ENCODE data around the gene ANKRD62.
A peak's percentile ranks its signal among the peaks of the same experiment; 100 is the strongest.

The ANKRD62 gene

GRCh38 chr18:12099160-12099559 lies 5.5 kb downstream of the ANKRD62 start:
- H3K4me3 ChIP-seq (ENCODE audit: low read depth, low read length): no peak overlapping the region
- DNase-seq (ENCODE audit: low read depth): no peak
- no peak for TF ChIP-seq CTCF (conservative IDR thresholded peaks at IDR 0.05; ENCODE audit: low read depth, low read length)

- no peak overlapping the region for H3K4me3 ChIP-seq (ENCODE audit: low read depth, low read length)
- TF ChIP-seq CTCF (conservative IDR thresholded peaks at IDR 0.05; ENCODE audit: low read depth, low read length): no peak
- DNase-seq (ENCODE audit: low read depth): no peak
Measured at GRCh38 chr18:12101266-12101665, 7.6 kb downstream of the ANKRD62 start.

- TF ChIP-seq CTCF (conservative IDR thresholded peaks at IDR 0.05; ENCODE audit: low read depth, low read length): no peak
- H3K4me3 ChIP-seq (ENCODE audit: low read depth, low read length): no peak overlapping the region
- DNase-seq (ENCODE audit: low read depth): no peak
Measured at GRCh38 chr18:12102136-12102842, 8.6 kb downstream of the ANKRD62 start.

GRCh38 chr18:12106471-12106870 lies 12.8 kb downstream of the ANKRD62 start:
- no peak for TF ChIP-seq CTCF (conservative IDR thresholded peaks at IDR 0.05; ENCODE audit: low read depth, low read length)
- H3K4me3 ChIP-seq (ENCODE audit: low read depth, low read length): no peak overlapping the region
- DNase-seq (ENCODE audit: low read depth): no peak

GRCh38 chr18:12109836-12110235 lies 16.2 kb downstream of the ANKRD62 start:
- no peak for TF ChIP-seq CTCF (conservative IDR thresholded peaks at IDR 0.05; ENCODE audit: low read depth, low read length)
- H3K4me3 ChIP-seq (ENCODE audit: low read depth, low read length): no peak overlapping the region
- no peak for DNase-seq (ENCODE audit: low read depth)

GRCh38 chr18:12113999-12114646 lies 20.5 kb downstream of the ANKRD62 start:
- DNase-seq (ENCODE audit: low read depth): peak; percentile 30
- TF ChIP-seq CTCF (conservative IDR thresholded peaks at IDR 0.05; ENCODE audit: low read depth, low read length): no peak
- H3K4me3 ChIP-seq (ENCODE audit: low read depth, low read length): no peak overlapping the region

GRCh38 chr18:12119358-12119757 lies 25.7 kb downstream of the ANKRD62 start:
- no peak overlapping the region for H3K4me3 ChIP-seq (ENCODE audit: low read depth, low read length)
- no peak for TF ChIP-seq CTCF (conservative IDR thresholded peaks at IDR 0.05; ENCODE audit: low read depth, low read length)
- no peak for DNase-seq (ENCODE audit: low read depth)

All from choroid plexus epithelial cell (primary cell).